ENCODE measurements around the gene APBB1IP. TPM values are rescaled to one million over a fixed set of nuclear protein-coding genes. Genes with fewer than 3 reads are reported as not detected.
"Not testable (repeated sequence)": the region's sequence is repeated elsewhere in the genome, so short reads cannot be mapped to it uniquely, and the experiment has no call there.

The APBB1IP gene
- total and polyA plus RNA-seq, 11 donors, result 0.81 to 19.6 (median 1.7) TPM

GRCh38 chr10:26463986-26464385 lies 25.8 kb downstream of the APBB1IP start:
- 84 to 97% (median 93%) methylated on average over 1 of the region's 1 CpG for WGBS, 4 donors
- Histone ChIP-seq H3K4me1 (peaks cover 0 to 9% (median 0%) of the 10 kb centered on the region in 12 donors), H3K27me3 (no peaks in the 10 kb centered on the region), H3K9me3 (no peaks in the 10 kb centered on the region), H3K27ac (no peak overlapping the region), H3K4me3 (no peak overlapping the region), H3K36me3 (peaks cover 0 to 7% (median 0%) of the 10 kb centered on the region in 9 donors)
- DNase-seq (no peak), ATAC-seq (no peak)
- no peak for TF ChIP-seq POLR2A (IDR thresholded peaks at IDR 0.05)
- no peak for TF ChIP-seq CTCF (IDR thresholded peaks at IDR 0.05)
- intact Hi-C loops (cut with DNase I), result no loop called here

GRCh38 chr10:26464632-26465280 lies 26.6 kb downstream of the APBB1IP start:
- no peak overlapping the region for H3K4me3 ChIP-seq
- WGBS, 4 donors, result 78 to 85% (median 81%) methylated on average over 3 of the region's 3 CpGs
- H3K9me3 ChIP-seq, result no peaks in the 10 kb centered on the region
- H3K4me1 ChIP-seq, result peaks cover 0 to 16% (median 0%) of the 10 kb centered on the region in 12 donors
- DNase-seq, result no peak
- H3K27ac ChIP-seq, result no peak overlapping the region
- ATAC-seq, result no peak
- intact Hi-C loops (cut with DNase I), result no loop called here
- H3K36me3 ChIP-seq, result peaks cover 0 to 7% (median 0%) of the 10 kb centered on the region in 9 donors
- H3K27me3 ChIP-seq, result no peaks in the 10 kb centered on the region
- TF ChIP-seq CTCF (IDR thresholded peaks at IDR 0.05), result no peak
- TF ChIP-seq POLR2A (IDR thresholded peaks at IDR 0.05), result no peak

- H3K9me3 ChIP-seq; ATAC-seq; H3K4me3 ChIP-seq; H3K27ac ChIP-seq; DNase-seq; intact Hi-C loops (cut with DNase I); H3K27me3 ChIP-seq; H3K36me3 ChIP-seq: not testable (repeated sequence)
- WGBS, 4 donors, result 84 to 92% (median 89%) methylated on average over 6 of the region's 6 CpGs
- H3K4me1 ChIP-seq, result peaks cover 0 to 19% (median 0%) of the 10 kb centered on the region in 12 donors
These were observed 28.4 kb downstream of the APBB1IP start for GRCh38 chr10:26466531-26466930.

GRCh38 chr10:26467639-26468038 lies 29.5 kb downstream of the APBB1IP start:
- peaks cover 0 to 30% (median 0%) of the 10 kb centered on the region in 12 donors for H3K4me1 ChIP-seq
- H3K4me3 ChIP-seq, result no peak overlapping the region
- no peak overlapping the region for H3K27ac ChIP-seq
- peaks cover 0 to 7% (median 0%) of the 10 kb centered on the region in 9 donors for H3K36me3 ChIP-seq
- H3K27me3 ChIP-seq, result no peaks in the 10 kb centered on the region
- H3K9me3 ChIP-seq, result no peaks in the 10 kb centered on the region
- no peak for ATAC-seq
- DNase-seq, result no peak
- intact Hi-C loops (cut with DNase I), result no loop called here
- 82 to 96% (median 90%) methylated on average over 3 to 4 of the region's 4 CpGs for WGBS, 4 donors
- TF ChIP-seq POLR2A (IDR thresholded peaks at IDR 0.05), result no peak
- no peak for TF ChIP-seq CTCF (IDR thresholded peaks at IDR 0.05)

GRCh38 chr10:26468291-26468690 lies 30.1 kb downstream of the APBB1IP start:
- intact Hi-C loops (cut with DNase I), result no loop called here
- TF ChIP-seq POLR2A (IDR thresholded peaks at IDR 0.05), result no peak
- TF ChIP-seq CTCF (IDR thresholded peaks at IDR 0.05), result no peak
- 56 to 58% (median 56%) methylated on average over 3 of the region's 3 CpGs for WGBS, 4 donors
- H3K4me3 ChIP-seq, result no peak overlapping the region
- H3K9me3 ChIP-seq, result no peaks in the 10 kb centered on the region
- no peaks in the 10 kb centered on the region for H3K27me3 ChIP-seq
- H3K4me1 ChIP-seq, result peaks cover 0 to 37% (median 0%) of the 10 kb centered on the region in 12 donors
- no peak for DNase-seq
- peak overlapping the region in 1 of 12 donors; percentile 5 for H3K27ac ChIP-seq
- peaks cover 0 to 7% (median 0%) of the 10 kb centered on the region in 9 donors for H3K36me3 ChIP-seq
- ATAC-seq, result no peak

All from heart left ventricle (tissue), 16 donors.